Endothelial cell of umbilical vein (primary cell): ENCODE results near the gene TRAF3.

Experiments
- CTCF ChIP-seq, 2 donors: IDR thresholded peaks; 1 replicate in 1 of 2; 2 replicates in 1 of 2; pipeline ENCODE4 v1.5.1; 2011; ENCODE audit warnings: low read length in 2 of 2, mild to moderate bottlenecking in 2 of 2, moderate library complexity in 2 of 2, control low read depth in 1 of 2, inconsistent platforms in 1 of 2, low read depth in 1 of 2; ENCODE audit not compliant: insufficient read depth in 1 of 2; ENCODE audit errors: extremely low read depth in 1 of 2
- EZH2 ChIP-seq: IDR thresholded peaks from 2 replicates; pipeline ENCODE4 v1.6.1; 2012; ENCODE audit warnings: borderline replicate concordance, low read depth, mild to moderate bottlenecking, moderate library complexity, low read length, inconsistent platforms; ENCODE audit not compliant: severe bottlenecking
- JUN ChIP-seq: IDR thresholded peaks from 2 replicates; pipeline ENCODE4 v1.6.1; 2011; ENCODE audit warnings: borderline replicate concordance, low read depth; ENCODE audit not compliant: insufficient read length, insufficient read depth
- MYC ChIP-seq: IDR thresholded peaks from one replicate; pipeline ENCODE4 v1.6.1; 2011; ENCODE audit warnings: mild to moderate bottlenecking, low read depth, low read length
- POLR2A ChIP-seq: IDR thresholded peaks from 2 replicates; pipeline ENCODE4 v1.6.1; 2012; ENCODE audit warnings: low read depth, mild to moderate bottlenecking, control low read depth, low read length
- TF ChIP-seq, protein P1 (sequence below): IDR thresholded peaks from 2 replicates; pipeline ENCODE4 v1.6.1; 2011; ENCODE audit not compliant: insufficient read depth, insufficient read length

DNA sequence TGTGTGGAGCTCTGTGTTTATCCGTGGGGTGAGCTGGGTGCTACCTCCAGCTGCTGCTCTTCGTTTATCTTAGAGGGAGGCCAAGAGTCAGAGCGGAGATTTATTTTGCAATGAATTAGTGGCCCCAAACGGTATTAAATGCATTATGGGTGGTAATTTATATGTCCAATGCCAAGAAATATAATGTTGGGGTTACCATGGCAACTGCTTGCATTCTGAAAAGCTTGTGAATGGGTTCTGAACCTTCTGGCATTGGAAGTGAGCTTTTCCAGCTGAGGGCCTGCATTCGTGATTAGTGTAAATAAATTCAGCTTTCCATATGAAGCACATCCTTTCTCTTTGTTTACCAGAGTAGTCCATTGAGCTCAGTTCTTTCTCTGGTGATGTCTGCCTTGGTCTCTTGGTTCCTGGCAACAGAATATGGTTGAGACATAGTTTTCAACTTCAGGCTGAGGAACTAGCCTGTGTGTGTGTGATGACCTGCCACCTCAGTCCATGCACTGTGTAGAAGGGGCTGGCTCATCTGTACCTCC, 51.8 kb downstream of the TRAF3 start:
- TF ChIP-seq CTCF (IDR thresholded peaks at IDR 0.05; ENCODE audit: extremely low read depth in 1 of 2, insufficient read depth in 1 of 2, low read depth in 1 of 2, low read length in 2 of 2) (no peak), MYC (no peak), JUN (no peak), EZH2 (no peak), POLR2A (no peak)
- TF ChIP-seq, protein P1, sequence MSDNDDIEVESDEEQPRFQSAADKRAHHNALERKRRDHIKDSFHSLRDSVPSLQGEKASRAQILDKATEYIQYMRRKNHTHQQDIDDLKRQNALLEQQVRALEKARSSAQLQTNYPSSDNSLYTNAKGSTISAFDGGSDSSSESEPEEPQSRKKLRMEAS: no peak
